ENCODE measurements around the gene CERS5. TPM values are rescaled to one million over a fixed set of nuclear protein-coding genes. Genes with fewer than 3 reads are reported as not detected.

The CERS5 gene, protein sequence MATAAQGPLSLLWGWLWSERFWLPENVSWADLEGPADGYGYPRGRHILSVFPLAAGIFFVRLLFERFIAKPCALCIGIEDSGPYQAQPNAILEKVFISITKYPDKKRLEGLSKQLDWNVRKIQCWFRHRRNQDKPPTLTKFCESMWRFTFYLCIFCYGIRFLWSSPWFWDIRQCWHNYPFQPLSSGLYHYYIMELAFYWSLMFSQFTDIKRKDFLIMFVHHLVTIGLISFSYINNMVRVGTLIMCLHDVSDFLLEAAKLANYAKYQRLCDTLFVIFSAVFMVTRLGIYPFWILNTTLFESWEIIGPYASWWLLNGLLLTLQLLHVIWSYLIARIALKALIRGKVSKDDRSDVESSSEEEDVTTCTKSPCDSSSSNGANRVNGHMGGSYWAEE
- 29.0 and 35.6 TPM in 2 replicates for total RNA-seq

DNA sequence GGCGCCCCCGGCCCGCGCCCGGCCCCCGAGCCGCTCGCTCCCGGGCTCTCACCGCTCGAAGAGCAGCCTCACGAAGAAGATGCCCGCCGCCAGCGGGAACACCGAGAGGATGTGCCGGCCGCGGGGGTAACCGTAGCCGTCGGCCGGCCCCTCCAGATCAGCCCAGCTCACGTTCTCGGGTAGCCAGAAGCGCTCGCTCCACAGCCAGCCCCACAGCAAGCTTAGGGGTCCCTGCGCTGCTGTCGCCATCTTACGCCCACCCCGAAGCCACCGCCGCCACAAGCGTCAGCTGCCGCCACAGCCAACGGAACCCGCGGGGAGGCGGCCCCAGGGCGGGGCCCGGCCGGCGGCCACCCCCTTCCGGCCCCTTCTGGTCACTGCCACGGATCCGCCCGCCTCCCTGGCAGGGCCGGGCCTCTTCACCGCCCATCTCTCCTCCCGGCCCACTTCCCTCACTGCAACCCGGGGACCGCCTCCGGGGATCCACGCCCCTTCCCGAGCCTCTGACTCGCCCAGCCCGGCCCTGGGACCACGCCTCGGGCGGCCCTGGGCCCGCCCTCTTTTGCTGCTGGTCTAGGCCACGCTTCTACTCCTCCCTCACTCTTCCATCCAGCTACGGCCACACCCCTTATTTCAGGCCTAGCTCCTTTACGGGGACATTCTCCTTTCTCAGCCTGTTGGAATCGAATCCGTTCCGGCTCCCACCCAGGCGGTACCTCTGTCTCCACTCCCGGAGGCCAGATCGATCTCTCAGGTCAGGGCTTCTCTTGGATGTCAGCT, at the start of gene CERS5:
TSS of gene CERS5 (minus strand) at position 321 of the 780 bp plus-strand sequence. CDS start at position 249, 72 bp downstream.

DNA sequence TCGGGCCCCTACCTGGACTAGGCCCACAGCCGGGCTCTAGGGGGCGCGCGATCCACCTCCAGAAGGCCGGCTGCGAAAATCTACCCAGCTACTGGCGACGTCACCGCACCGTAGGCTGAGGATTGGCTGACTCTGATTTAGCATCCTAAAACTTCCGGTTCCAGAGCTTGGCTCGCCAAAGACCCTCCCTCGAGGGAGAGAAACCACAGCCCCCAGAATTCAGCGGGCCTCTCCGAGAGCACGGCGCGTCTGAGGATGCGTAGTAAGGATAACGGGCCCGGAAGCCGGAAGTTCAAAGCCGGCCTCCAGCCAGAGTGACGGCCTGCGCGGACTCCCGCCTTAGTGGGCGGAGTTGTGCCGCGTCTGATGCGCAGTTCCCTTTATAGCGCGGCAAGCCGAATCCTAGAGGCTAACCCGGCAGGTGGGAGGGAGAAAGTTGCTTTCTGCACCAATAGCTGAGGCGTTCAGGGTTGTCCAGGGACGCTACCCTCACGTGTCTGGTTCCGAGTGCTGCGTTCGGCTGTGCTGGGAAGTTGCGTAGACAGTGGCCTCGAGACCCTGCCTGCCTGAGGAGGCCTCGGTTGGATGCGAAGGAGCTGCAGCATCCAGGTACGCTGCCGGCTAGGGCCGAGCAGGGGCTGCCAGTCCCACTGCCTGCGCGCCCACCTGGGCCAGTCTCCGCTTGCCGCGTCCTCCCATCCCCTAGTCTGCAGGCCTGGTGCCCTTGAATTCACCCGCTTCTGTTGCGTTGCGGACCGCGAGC, 55.3 kb downstream of the CERS5 start, which contains the start of gene COX14:
TSS of gene COX14 (plus strand) at position 544 of the 763 bp plus-strand sequence. CDS start 7,808 bp downstream, outside the sequence.

DNA sequence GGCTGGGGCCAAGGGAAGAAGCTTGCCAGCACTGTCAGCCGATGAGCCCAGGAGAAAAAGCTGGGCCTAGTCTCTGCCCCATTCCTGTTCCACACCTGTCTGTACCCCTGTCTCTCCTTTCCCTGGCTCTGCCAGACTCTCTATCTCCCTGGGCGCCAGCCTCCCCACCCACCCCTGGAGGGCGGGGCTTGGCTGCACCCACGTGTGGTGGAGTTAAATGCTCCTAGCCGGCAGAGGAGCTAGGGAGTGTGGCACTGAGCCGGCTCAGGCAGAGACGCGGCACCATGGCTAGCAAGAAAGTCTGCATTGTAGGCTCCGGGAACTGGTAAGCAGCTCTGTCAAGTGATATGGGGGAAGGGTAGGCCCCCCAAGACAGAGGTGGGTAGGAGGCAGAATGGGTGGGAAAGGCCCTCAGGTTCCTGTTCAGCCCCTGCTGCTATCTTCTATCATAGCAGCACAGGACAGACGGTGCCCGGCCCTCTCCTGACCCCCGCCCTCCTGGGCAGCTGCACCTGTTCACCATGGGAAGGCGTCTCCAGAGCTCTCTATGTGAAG, 63.3 kb downstream of the CERS5 start, which contains the start of gene GPD1:
TSS of gene GPD1 (plus strand) at position 242 of the 555 bp plus-strand sequence. CDS start at position 285, 43 bp downstream.

DNA sequence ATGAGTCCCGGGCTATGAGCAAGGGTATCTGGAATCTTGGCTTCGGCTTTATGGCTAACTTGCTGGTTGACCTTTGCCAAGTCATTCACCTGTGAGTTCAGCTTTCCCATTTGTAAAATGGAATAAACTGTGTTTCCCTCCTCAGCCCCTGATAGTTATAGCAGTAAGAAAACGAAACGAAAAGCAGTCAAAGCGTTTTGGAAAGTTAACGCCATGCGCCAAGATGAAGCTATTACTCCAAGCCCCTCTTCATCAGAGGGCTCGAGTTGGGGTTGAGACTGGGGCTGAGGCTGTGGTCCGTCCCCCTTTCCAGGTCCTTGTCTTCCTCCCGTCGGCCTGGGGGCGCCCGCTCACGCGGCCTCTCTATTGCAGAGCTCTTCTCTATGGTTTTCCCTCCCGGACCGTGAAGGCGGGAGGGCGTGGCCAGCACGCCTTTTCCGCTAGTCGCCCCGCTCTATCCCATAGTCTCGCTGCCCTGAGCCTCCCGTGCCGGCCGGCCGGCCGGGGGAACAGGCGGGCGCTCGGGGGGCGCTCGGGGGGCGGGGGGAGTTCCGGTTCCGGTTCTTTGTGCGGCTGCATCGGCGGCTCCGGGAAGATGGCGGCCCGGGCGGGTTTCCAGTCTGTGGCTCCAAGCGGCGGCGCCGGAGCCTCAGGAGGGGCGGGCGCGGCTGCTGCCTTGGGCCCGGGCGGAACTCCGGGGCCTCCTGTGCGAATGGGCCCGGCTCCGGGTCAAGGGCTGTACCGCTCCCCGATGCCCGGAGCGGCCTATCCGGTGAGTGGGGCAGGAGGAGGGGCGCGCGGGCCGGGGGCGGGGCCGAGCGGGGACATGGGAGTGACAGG, 82.2 kb downstream of the CERS5 start, which contains the start of gene SMARCD1:
TSS of gene SMARCD1 (plus strand) at position 568 of the 840 bp plus-strand sequence. CDS start at position 596, 28 bp downstream.

Other genes with a start within 250 kb of the CERS5 start
- not detected in 2 replicates for gene AQP2, start 216.6 kb downstream of the CERS5 start, total RNA-seq
- not detected in 2 replicates for gene AQP5, start 205.5 kb downstream of the CERS5 start, total RNA-seq
- gene AQP6, start 194.4 kb downstream of the CERS5 start, total RNA-seq = not detected in 2 replicates
- 86.7 and 90.4 TPM in 2 replicates for gene RACGAP1, start 141.9 kb downstream of the CERS5 start, total RNA-seq
- 1.5 and 1.7 TPM in 2 replicates for gene ASIC1, start 109.8 kb downstream of the CERS5 start, total RNA-seq
- 52.1 and 57.5 TPM in 2 replicates for gene SMARCD1, start 82.0 kb downstream of the CERS5 start, total RNA-seq
- gene GPD1, start 63.4 kb downstream of the CERS5 start, total RNA-seq = under 0.01 TPM in 1 of 2 replicates, not detected in the other
- gene COX14, start 55.1 kb downstream of the CERS5 start, total RNA-seq = 36.7 and 40.3 TPM in 2 replicates
- 47.4 and 57.7 TPM in 2 replicates for gene LIMA1, start 116.2 kb upstream of the CERS5 start, total RNA-seq
- not detected in 2 replicates for gene FAM186A, start 229.2 kb upstream of the CERS5 start, total RNA-seq
- gene LARP4, start 233.5 kb upstream of the CERS5 start, total RNA-seq = 13.5 and 14.6 TPM in 2 replicates

Data from bronchus fibroblast of lung (primary cell).